ENCODE results near the gene CTSV. TPM values are rescaled to one million over a fixed set of nuclear protein-coding genes. Genes with fewer than 3 reads are reported as not detected.
"Not testable (repeated sequence)": the region's sequence is repeated elsewhere in the genome, so short reads cannot be mapped to it uniquely, and the experiment has no call there.

Gene CTSV
- total RNA-seq, 1 experiment from 2014 or later = 10.2 TPM

GRCh38 chr9:97041898-97042297 lies 3.0 kb upstream of the CTSV start:
- TF ChIP-seq CTCF (conservative IDR thresholded peaks at IDR 0.05; ENCODE audit: low read depth, low read length) (no peak), EZH2 (IDR thresholded peaks at IDR 0.05; ENCODE audit: borderline replicate concordance, low read depth, low read length, poor library complexity, severe bottlenecking) (no peak)
- no TSS peak for BruUV-seq (replicated peaks)
- intact Hi-C loops (cut with micrococcal nuclease; ENCODE audit: unreplicated experiment) = no loop called here
- no peak overlapping the region for H3K27ac ChIP-seq (ENCODE audit: low read depth, low read length, poor library complexity, severe bottlenecking)
- CTCF ChIA-PET = no interaction called here
- H3K27me3 ChIP-seq (replicated peaks; ENCODE audit: insufficient read depth, low read depth, low read length, poor library complexity) = no peaks in the 10 kb centered on the region
- no peak overlapping the region for H3K4me3 ChIP-seq (ENCODE audit: low read depth, low read length, poor library complexity, severe bottlenecking)
- POLR2A ChIA-PET (ENCODE audit: low non-redundant PET) = interaction anchor here (0.6 kb wide), 1 partner anchor 15 kb away, joined by 5 read pairs; no protein-coding TSS in a partner anchor
- DNase-seq (ENCODE audit: low spot score) = no peak
- no peaks in the 10 kb centered on the region for H3K9me3 ChIP-seq (ENCODE audit: low read depth, low read length, poor library complexity, severe bottlenecking)
- no peaks in the 10 kb centered on the region for H3K4me1 ChIP-seq (ENCODE audit: insufficient read depth, low read length, poor library complexity, severe bottlenecking)
- H3K36me3 ChIP-seq (ENCODE audit: insufficient read depth, low read length, poor library complexity, severe bottlenecking) = no peaks in the 10 kb centered on the region

- H3K4me3 ChIP-seq (ENCODE audit: low read depth, low read length, poor library complexity, severe bottlenecking) = peak overlapping the region; percentile 60
- no peak for TF ChIP-seq EZH2 (IDR thresholded peaks at IDR 0.05; ENCODE audit: borderline replicate concordance, low read depth, low read length, poor library complexity, severe bottlenecking)
- BruUV-seq (replicated peaks) = no TSS peak
- no peak for DNase-seq (ENCODE audit: low spot score)
- intact Hi-C loops (cut with micrococcal nuclease; ENCODE audit: unreplicated experiment) = no loop called here
- no peaks in the 10 kb centered on the region for H3K36me3 ChIP-seq (ENCODE audit: insufficient read depth, low read length, poor library complexity, severe bottlenecking)
- no peaks in the 10 kb centered on the region for H3K4me1 ChIP-seq (ENCODE audit: insufficient read depth, low read length, poor library complexity, severe bottlenecking)
- peak overlapping the region; percentile 43 for H3K27ac ChIP-seq (ENCODE audit: low read depth, low read length, poor library complexity, severe bottlenecking)
- ChIA-PET POLR2A (ENCODE audit: low non-redundant PET) (no interaction called here), CTCF (no interaction called here)
- H3K9me3 ChIP-seq (ENCODE audit: low read depth, low read length, poor library complexity, severe bottlenecking) = no peaks in the 10 kb centered on the region
- H3K27me3 ChIP-seq (replicated peaks; ENCODE audit: insufficient read depth, low read depth, low read length, poor library complexity) = no peaks in the 10 kb centered on the region
Observed at GRCh38 chr9:97039514-97039860, 545 bp upstream of the CTSV start.

- CTCF ChIA-PET; H3K27me3 ChIP-seq (replicated peaks; ENCODE audit: insufficient read depth, low read depth, low read length, poor library complexity); intact Hi-C loops (cut with micrococcal nuclease; ENCODE audit: unreplicated experiment); POLR2A ChIA-PET (ENCODE audit: low non-redundant PET); H3K36me3 ChIP-seq (ENCODE audit: insufficient read depth, low read length, poor library complexity, severe bottlenecking); BruUV-seq (replicated peaks); H3K4me1 ChIP-seq (ENCODE audit: insufficient read depth, low read length, poor library complexity, severe bottlenecking); H3K9me3 ChIP-seq (ENCODE audit: low read depth, low read length, poor library complexity, severe bottlenecking); DNase-seq (ENCODE audit: low spot score); H3K4me3 ChIP-seq (ENCODE audit: low read depth, low read length, poor library complexity, severe bottlenecking); H3K27ac ChIP-seq (ENCODE audit: low read depth, low read length, poor library complexity, severe bottlenecking): not testable (repeated sequence)
Observed at GRCh38 chr9:97023505-97023904, 15.4 kb downstream of the CTSV start.

- H3K9me3 ChIP-seq (ENCODE audit: low read depth, low read length, poor library complexity, severe bottlenecking); POLR2A ChIA-PET (ENCODE audit: low non-redundant PET); H3K4me1 ChIP-seq (ENCODE audit: insufficient read depth, low read length, poor library complexity, severe bottlenecking); CTCF ChIA-PET; intact Hi-C loops (cut with micrococcal nuclease; ENCODE audit: unreplicated experiment); H3K36me3 ChIP-seq (ENCODE audit: insufficient read depth, low read length, poor library complexity, severe bottlenecking); H3K27me3 ChIP-seq (replicated peaks; ENCODE audit: insufficient read depth, low read depth, low read length, poor library complexity): not testable (repeated sequence)
- Histone ChIP-seq H3K27ac (ENCODE audit: low read depth, low read length, poor library complexity, severe bottlenecking) (peak overlapping the region; percentile 75), H3K4me3 (ENCODE audit: low read depth, low read length, poor library complexity, severe bottlenecking) (peak overlapping the region; percentile 48)
- TSS peak; percentile 98 for BruUV-seq (replicated peaks)
- peak; percentile 86 for DNase-seq (ENCODE audit: low spot score)
Observed at GRCh38 chr9:97013151-97014132, 25.5 kb downstream of the CTSV start.

GRCh38 chr9:97012617-97013016 lies 26.3 kb downstream of the CTSV start:
- H3K4me1 ChIP-seq (ENCODE audit: insufficient read depth, low read length, poor library complexity, severe bottlenecking); H3K9me3 ChIP-seq (ENCODE audit: low read depth, low read length, poor library complexity, severe bottlenecking); H3K27ac ChIP-seq (ENCODE audit: low read depth, low read length, poor library complexity, severe bottlenecking); POLR2A ChIA-PET (ENCODE audit: low non-redundant PET); CTCF ChIA-PET; H3K36me3 ChIP-seq (ENCODE audit: insufficient read depth, low read length, poor library complexity, severe bottlenecking); DNase-seq (ENCODE audit: low spot score); intact Hi-C loops (cut with micrococcal nuclease; ENCODE audit: unreplicated experiment); BruUV-seq (replicated peaks); H3K27me3 ChIP-seq (replicated peaks; ENCODE audit: insufficient read depth, low read depth, low read length, poor library complexity): not testable (repeated sequence)
- H3K4me3 ChIP-seq (ENCODE audit: low read depth, low read length, poor library complexity, severe bottlenecking) = peak overlapping the region; percentile 48

- BruUV-seq (replicated peaks); H3K36me3 ChIP-seq (ENCODE audit: insufficient read depth, low read length, poor library complexity, severe bottlenecking); H3K9me3 ChIP-seq (ENCODE audit: low read depth, low read length, poor library complexity, severe bottlenecking); intact Hi-C loops (cut with micrococcal nuclease; ENCODE audit: unreplicated experiment); POLR2A ChIA-PET (ENCODE audit: low non-redundant PET); CTCF ChIA-PET; H3K27ac ChIP-seq (ENCODE audit: low read depth, low read length, poor library complexity, severe bottlenecking); H3K4me3 ChIP-seq (ENCODE audit: low read depth, low read length, poor library complexity, severe bottlenecking); H3K27me3 ChIP-seq (replicated peaks; ENCODE audit: insufficient read depth, low read depth, low read length, poor library complexity); H3K4me1 ChIP-seq (ENCODE audit: insufficient read depth, low read length, poor library complexity, severe bottlenecking); DNase-seq (ENCODE audit: low spot score): not testable (repeated sequence)
Observed at GRCh38 chr9:97002195-97002594, 36.7 kb downstream of the CTSV start.

- CTCF ChIA-PET; H3K27me3 ChIP-seq (replicated peaks; ENCODE audit: insufficient read depth, low read depth, low read length, poor library complexity); H3K9me3 ChIP-seq (ENCODE audit: low read depth, low read length, poor library complexity, severe bottlenecking); DNase-seq (ENCODE audit: low spot score); BruUV-seq (replicated peaks); intact Hi-C loops (cut with micrococcal nuclease; ENCODE audit: unreplicated experiment); H3K36me3 ChIP-seq (ENCODE audit: insufficient read depth, low read length, poor library complexity, severe bottlenecking); POLR2A ChIA-PET (ENCODE audit: low non-redundant PET); H3K4me1 ChIP-seq (ENCODE audit: insufficient read depth, low read length, poor library complexity, severe bottlenecking); H3K27ac ChIP-seq (ENCODE audit: low read depth, low read length, poor library complexity, severe bottlenecking); H3K4me3 ChIP-seq (ENCODE audit: low read depth, low read length, poor library complexity, severe bottlenecking): not testable (repeated sequence)
Observed at GRCh38 chr9:97001338-97001737, 37.6 kb downstream of the CTSV start.

Data from A673 (cell line).